Measurements from ENCODE around the gene SPATA7.

SPATA7 gene

GRCh38 chr14:88476825-88477224 lies 91.4 kb downstream of the SPATA7 start:
- DNase-seq (ENCODE audit: low read depth, low spot score), result no peak
- H3K4me3 ChIP-seq (ENCODE audit: low read length), result no peak overlapping the region

- H3K4me3 ChIP-seq (ENCODE audit: low read length), result no peak overlapping the region
- no peak for DNase-seq (ENCODE audit: low read depth, low spot score)
Observed at GRCh38 chr14:88477513-88478250, 92.2 kb downstream of the SPATA7 start.

GRCh38 chr14:88478931-88479330 lies 93.5 kb downstream of the SPATA7 start:
- no peak overlapping the region for H3K4me3 ChIP-seq (ENCODE audit: low read length)
- no peak for DNase-seq (ENCODE audit: low read depth, low spot score)

GRCh38 chr14:88479574-88479987 lies 94.1 kb downstream of the SPATA7 start:
- DNase-seq (ENCODE audit: low read depth, low spot score), result no peak
- no peak overlapping the region for H3K4me3 ChIP-seq (ENCODE audit: low read length)

GRCh38 chr14:88481059-88481458 lies 95.6 kb downstream of the SPATA7 start:
- no peak for DNase-seq (ENCODE audit: low read depth, low spot score)
- H3K4me3 ChIP-seq (ENCODE audit: low read length), result no peak overlapping the region

GRCh38 chr14:88481794-88482193 lies 96.3 kb downstream of the SPATA7 start:
- H3K4me3 ChIP-seq (ENCODE audit: low read length), result no peak overlapping the region
- DNase-seq (ENCODE audit: low read depth, low spot score), result no peak

GRCh38 chr14:88482524-88482923 lies 97.1 kb downstream of the SPATA7 start:
- DNase-seq (ENCODE audit: low read depth, low spot score), result no peak

More at GRCh38 chr14:88482524-88482923, 97.1 kb downstream of the SPATA7 start:
- no peak overlapping the region for H3K4me3 ChIP-seq (ENCODE audit: low read length)
